GM12875 (cell line): ENCODE data around the gene VN1R2.
A peak's percentile ranks its signal among the peaks of the same experiment; 100 is the strongest.
"Not testable (repeated sequence)": the region's sequence is repeated elsewhere in the genome, so short reads cannot be mapped to it uniquely, and the experiment has no call there.

Experiments used
- H3K4me3 ChIP-seq: one replicate; pipeline ENCODE4 v1.5.1; 2011; ENCODE audit warnings: low read depth, low read length, control low read depth
- CTCF ChIP-seq: IDR thresholded peaks from 2 replicates; pipeline ENCODE4 v1.5.1; 2011; ENCODE audit warnings: low read depth, mild to moderate bottlenecking, control low read depth, inconsistent platforms, low read length, moderate library complexity, borderline replicate concordance; ENCODE audit not compliant: insufficient read depth

Gene VN1R2

GRCh38 chr19:53272044-53272443 is 14.0 kb downstream of the VN1R2 start:
- no peak for TF ChIP-seq CTCF
- H3K4me3 ChIP-seq, result no peak overlapping the region

GRCh38 chr19:53275480-53275879 is 17.4 kb downstream of the VN1R2 start:
- H3K4me3 ChIP-seq, result no peak overlapping the region
- no peak for TF ChIP-seq CTCF

DNA sequence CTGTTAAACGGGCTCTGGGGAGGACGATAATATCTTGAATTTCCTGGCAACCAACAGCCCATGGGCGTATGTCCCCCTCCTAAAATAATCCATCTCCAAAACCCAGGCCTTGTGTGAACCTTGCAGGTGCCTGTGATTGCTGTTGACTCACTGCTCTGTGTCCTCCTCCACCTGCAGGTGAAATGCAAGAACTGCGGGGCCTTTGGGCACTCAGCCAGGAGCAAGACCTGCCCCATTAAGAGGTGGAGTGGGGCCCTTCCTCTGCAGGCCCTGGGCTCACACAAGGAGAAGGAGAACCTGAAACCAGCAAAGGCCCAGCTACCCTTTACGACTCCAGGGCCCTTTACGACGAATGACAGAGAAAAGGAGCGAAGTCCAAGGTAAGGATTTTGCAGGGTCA is 23.9 kb downstream of the VN1R2 start:
- not testable (repeated sequence) for H3K4me3 ChIP-seq

- H3K4me3 ChIP-seq, result no peak overlapping the region
- no peak for TF ChIP-seq CTCF
Observed at GRCh38 chr19:53285087-53285486, 27.0 kb downstream of the VN1R2 start.

DNA sequence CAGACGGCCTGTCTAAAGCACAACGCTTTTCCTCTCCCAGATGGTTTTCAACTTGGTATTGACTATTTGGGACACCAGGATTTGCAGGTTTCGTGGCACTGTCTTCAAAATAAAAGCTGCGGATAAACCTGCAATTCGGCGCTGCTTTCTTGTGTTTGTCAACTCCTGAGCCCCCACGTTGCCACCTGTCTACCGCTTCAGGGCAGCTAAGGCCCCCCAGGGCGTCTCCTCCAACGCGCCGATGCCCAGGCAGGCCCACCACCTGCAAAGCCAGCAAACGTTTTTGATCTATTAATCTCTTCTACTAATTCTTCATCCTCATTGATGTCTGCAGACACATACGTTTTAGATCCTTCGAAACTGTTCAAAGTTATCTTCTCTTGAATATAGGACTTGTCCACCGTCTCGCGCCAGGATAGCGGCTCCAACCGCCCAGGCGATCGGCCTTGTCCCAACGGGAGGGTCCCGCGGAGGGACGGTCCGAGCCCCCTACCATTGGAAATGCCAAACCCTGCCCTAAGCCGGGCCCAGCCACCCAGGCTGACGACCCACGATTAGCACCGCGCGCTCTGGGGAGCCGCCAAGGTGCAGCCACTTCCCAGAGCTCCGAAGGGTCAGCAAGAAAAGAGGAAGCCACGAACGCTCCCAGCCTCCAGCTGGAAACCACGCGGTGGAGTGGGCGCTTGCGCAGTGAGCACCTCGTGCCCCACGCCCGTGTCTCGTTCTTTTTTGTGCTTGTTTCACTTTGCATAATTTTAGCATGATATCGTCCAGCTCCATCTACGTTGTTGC is 32.9 kb downstream of the VN1R2 start:
- no peak overlapping the region for H3K4me3 ChIP-seq
- TF ChIP-seq CTCF, result no peak

DNA sequence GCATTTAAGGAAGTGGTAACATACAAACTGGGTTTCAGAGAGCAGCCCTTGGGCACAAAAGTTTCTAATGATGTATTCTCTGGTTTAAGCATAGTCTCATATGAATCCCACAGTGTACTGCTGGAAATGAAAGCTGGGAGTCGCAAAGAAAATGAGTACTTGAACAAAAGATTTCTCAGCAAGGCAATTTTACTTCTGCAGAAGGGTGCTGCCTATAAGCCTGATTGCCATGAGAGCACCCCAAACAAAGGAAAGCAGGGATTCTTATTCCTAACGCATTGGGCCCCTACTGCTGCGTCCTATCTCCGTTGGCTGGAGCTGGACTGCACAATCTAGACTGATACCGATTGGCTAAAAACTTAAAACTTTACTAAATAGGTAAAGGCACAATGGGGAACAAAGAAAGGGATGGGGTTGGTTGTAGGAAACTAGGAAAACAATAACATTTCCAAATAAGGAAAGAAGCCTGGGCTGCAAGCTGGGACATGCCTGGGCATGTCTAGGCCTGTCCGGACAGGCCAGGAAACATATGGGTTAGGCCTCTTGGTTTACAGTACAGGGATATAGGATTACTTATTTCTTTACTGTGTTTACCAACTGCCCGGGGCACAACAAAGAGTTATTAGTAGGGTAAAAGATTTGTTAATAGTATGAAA is 36.8 kb downstream of the VN1R2 start:
- no peak overlapping the region for H3K4me3 ChIP-seq
- no peak for TF ChIP-seq CTCF

DNA sequence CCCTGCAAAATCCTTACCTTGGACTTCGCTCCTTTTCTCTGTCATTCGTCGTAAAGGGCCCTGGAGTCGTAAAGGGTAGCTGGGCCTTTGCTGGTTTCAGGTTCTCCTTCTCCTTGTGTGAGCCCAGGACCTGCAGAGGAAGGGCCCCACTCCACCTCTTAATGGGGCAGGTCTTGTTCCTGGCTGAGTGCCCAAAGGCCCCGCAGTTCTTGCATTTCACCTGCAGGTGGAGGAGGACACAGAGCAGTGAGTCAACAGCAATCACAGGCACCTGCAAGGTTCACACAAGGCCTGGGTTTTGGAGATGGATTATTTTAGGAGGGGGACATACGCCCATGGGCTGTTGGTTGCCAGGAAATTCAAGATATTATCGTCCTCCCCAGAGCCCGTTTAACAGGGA is 43.2 kb downstream of the VN1R2 start:
- H3K4me3 ChIP-seq, result not testable (repeated sequence)

DNA sequence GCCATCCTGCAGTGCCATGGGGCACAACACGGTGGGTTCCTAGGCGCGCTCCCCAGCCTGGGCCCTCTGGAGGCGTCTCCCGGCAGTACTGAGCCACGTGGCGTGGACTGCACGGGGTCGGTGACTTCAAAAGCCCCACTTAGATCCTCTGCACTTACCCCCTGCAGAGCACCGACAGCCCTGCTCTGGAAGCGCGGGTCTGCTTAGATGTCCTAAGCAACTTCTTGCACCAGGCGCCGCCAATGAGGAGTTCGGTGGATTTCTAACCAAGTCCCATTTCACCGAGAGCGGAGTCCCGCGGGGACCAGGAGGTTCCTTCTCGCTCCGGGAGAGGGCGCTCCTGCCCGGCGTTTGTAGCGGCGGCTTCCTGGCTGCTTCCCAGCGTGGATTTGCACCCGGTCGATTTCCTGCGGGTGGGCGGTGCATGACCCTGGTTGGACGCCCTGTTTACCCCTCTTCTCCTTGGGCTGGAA is 50.3 kb downstream of the VN1R2 start:
- peak; percentile 5; the same call in 1 of the 2 replicates for TF ChIP-seq CTCF
- no peak overlapping the region for H3K4me3 ChIP-seq
